GM10266 (cell line): ENCODE measurements around the gene SLC19A1.

Experiments used
- DNase-seq: peaks from one replicate; pipeline ENCODE4 v3.0.0; 2012; ENCODE audit errors: extremely low spot score
- CTCF ChIP-seq: IDR thresholded peaks from 2 replicates; pipeline ENCODE4 v1.5.1; 2012; ENCODE audit warnings: mild to moderate bottlenecking, low read depth; ENCODE audit not compliant: control insufficient read depth, insufficient read depth; ENCODE audit errors: missing control alignments

Gene SLC19A1

GRCh38 chr21:45458281-45459170 lies 83.7 kb downstream of the SLC19A1 start:
- TF ChIP-seq CTCF: no peak
- no peak for DNase-seq

GRCh38 chr21:45457832-45458172 lies 84.4 kb downstream of the SLC19A1 start:
- TF ChIP-seq CTCF: no peak
- no peak for DNase-seq

GRCh38 chr21:45457161-45457831 lies 84.9 kb downstream of the SLC19A1 start:
- no peak for DNase-seq
- TF ChIP-seq CTCF: no peak

GRCh38 chr21:45456584-45457160 lies 85.6 kb downstream of the SLC19A1 start:
- no peak for TF ChIP-seq CTCF
- DNase-seq: no peak

- TF ChIP-seq CTCF: no peak
- DNase-seq: no peak
Observed at GRCh38 chr21:45455674-45456583, 86.3 kb downstream of the SLC19A1 start.

GRCh38 chr21:45454926-45455673 lies 87.1 kb downstream of the SLC19A1 start:
- TF ChIP-seq CTCF: no peak
- no peak for DNase-seq
